Tibial nerve (tissue), 4 donors: Measurements from ENCODE around the gene ANKRD35.

Experiments used
- EP300 ChIP-seq, 2 donors: sonication (generic); formaldehyde crosslinking; IDR thresholded peaks; one replicate each; pipeline ENCODE4 v1.6.1; 2017; ENCODE audit warnings: antibody characterized with exemption in 2 of 2, mild to moderate bottlenecking in 1 of 2
- POLR2A ChIP-seq, 2 donors: fragments of 450-650 bp; IDR thresholded peaks; one replicate each; pipeline ENCODE4 v1.6.1; 2017; ENCODE audit warnings: antibody characterized with exemption in 2 of 2, mild to moderate bottlenecking in 2 of 2, moderate library complexity in 2 of 2
- TF ChIP-seq, protein P1 (sequence below), 5 experiments: fragments of 200-600 bp in 3 of 5; fragments of 450-650 bp in 2 of 5; sonication (generic) in 3 of 5; IDR thresholded peaks; one replicate each; pipeline ENCODE4 v1.5.1; 2016 to 2019; ENCODE audit warnings: antibody characterized with exemption in 5 of 5, mild to moderate bottlenecking in 3 of 5, moderate library complexity in 2 of 5

DNA sequence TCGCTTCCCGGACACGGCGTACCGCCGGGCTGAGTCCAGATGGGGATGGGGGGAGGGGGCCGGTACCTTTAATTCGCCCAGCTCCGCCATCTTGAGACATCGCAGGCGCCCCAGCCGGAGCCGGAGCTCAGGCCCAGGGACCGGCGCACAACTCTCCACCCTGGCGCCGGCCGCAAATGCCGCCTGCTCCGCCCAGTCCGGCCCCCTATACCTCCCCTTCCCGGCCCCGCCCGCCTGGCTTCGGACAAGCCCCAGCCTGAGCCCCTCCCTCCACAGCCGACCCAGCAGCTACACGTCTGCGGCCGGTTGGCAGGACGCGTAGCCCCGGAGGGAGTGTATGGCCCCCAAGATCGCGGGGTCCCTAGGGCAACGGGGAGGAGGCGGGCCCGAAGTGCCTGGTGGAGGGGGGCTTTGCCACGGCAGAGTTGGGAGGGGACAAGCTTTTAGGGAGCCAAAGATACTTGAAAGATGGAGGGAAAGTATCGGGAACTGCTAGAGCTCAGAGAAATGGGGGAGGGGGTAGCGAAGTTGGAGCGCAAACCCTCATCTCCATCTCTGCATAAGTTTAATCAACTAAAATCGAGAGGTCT lies 26.7 kb downstream of the ANKRD35 start, which contains the start of gene PIAS3:
- TF ChIP-seq EP300 (IDR thresholded peaks at IDR 0.05): peak in 1 of 2 donors; percentile 90
- TF ChIP-seq, protein P1, sequence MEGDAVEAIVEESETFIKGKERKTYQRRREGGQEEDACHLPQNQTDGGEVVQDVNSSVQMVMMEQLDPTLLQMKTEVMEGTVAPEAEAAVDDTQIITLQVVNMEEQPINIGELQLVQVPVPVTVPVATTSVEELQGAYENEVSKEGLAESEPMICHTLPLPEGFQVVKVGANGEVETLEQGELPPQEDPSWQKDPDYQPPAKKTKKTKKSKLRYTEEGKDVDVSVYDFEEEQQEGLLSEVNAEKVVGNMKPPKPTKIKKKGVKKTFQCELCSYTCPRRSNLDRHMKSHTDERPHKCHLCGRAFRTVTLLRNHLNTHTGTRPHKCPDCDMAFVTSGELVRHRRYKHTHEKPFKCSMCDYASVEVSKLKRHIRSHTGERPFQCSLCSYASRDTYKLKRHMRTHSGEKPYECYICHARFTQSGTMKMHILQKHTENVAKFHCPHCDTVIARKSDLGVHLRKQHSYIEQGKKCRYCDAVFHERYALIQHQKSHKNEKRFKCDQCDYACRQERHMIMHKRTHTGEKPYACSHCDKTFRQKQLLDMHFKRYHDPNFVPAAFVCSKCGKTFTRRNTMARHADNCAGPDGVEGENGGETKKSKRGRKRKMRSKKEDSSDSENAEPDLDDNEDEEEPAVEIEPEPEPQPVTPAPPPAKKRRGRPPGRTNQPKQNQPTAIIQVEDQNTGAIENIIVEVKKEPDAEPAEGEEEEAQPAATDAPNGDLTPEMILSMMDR (IDR thresholded peaks at IDR 0.05): peak in 1 of 5 experiments; percentile 13
- peak; percentile 56 to 83 for TF ChIP-seq POLR2A (IDR thresholded peaks at IDR 0.05)
